Effector CD8-positive, alpha-beta T cell (primary cell): ENCODE data around the gene EZR.

Experiments
- DNase-seq: peaks from one replicate; lab custom pipeline; 2025; lab: John Stamatoyannopoulos, UW

The EZR gene

DNA sequence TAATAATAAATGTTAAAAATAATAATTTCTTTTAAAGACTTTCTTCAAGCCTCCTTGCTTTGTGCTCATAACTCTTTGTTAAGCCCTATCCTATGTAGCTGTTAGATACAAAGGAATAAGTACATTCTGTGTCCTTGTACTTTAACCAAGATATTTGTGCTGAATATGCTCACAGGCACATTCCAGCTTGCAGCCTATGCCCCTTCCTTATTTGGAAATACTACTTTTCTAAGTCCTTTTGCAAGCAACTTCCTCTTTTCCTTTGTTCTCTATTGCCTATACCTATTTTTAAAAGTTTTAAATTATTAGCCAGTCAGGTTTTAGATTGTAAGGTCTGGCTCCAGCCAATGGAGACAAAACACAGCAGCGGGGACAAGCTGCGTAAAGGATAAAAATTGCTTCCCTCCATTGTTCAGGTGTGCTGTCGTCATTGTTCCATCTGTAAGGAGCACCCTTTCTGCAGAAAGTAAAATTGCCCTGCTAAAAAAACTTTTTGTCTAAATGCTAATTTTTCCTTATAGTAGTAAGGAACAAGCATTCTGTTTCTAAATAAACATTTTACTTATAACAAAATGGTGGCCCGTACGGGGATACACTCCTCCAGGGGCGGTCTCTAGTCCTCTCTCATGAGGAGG lies 89.1 kb downstream of the EZR start:
- DNase-seq = no peak

DNA sequence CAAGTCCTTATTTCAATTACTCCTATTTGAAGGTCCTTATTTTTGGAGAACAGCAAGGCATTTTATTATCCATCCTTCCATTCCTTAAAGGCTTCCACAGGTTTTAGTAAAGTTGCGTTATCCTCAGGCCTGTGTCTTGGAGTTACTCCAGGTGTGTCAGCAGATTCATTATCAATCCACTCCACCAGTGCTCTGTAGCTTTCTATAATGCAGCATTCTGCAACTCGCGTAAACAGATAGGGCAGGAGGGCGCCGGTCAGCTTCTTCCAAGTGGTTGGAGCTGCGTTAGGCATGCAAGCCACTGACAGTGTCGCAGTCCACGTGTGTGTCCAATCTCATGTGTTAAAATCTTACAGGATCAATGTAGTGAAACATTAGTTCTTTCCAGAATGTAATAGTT lies 93.5 kb downstream of the EZR start:
- no peak for DNase-seq

DNA sequence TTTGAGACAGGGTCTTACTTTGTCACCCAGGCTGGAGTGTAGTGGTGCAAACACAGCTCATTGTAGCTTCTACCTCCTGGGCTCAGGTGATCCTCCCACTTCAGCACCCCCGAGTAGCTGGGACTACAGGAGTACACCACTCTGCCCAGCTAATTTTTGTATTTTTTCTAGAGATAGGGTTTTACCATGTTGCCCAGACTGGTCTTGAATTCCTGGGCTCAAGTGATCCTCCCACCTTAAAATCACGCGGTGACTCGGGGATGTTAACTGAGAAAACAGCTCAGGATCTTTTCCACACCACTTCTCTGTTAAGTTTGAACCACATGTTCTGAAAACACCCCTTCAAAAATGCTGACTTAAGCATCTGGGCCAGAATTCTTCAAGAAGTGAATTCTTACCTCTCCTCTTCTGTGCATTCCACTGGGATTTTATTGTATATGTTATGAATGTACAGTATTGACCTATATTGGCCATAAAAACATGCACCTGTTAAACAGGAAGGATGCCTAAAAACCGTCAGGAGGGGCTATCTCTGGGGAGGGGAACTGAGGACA lies 96.9 kb downstream of the EZR start:
- no peak for DNase-seq

DNA sequence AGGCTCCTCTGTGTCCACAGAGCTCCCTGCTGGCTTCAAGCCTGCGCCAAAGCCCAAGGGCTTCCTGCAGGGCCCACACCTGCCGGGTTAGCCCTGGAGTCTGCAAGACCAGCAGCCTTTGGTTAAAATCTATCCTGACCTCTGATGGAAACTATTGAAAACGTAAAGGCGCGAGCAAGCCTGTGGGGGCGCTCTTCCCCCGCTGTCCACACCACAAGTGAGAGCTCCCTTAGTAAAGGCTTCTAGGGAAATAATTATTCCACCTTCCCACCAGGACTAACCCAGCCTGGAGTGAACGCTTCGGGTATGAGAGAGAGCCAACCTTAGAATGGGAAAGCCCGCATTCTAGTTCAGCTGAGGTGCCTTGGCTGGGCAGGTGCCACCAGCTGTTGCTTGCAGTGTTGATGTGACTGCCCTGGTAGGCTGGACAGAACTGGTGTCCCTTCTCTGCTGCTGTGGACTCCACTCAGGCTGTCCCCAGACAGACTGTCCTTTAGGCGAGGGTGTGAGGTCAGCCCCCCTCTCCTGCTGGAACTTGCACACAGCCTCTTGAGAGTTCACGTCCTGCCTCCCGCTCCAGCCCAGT lies 100.6 kb downstream of the EZR start:
- no peak for DNase-seq

DNA sequence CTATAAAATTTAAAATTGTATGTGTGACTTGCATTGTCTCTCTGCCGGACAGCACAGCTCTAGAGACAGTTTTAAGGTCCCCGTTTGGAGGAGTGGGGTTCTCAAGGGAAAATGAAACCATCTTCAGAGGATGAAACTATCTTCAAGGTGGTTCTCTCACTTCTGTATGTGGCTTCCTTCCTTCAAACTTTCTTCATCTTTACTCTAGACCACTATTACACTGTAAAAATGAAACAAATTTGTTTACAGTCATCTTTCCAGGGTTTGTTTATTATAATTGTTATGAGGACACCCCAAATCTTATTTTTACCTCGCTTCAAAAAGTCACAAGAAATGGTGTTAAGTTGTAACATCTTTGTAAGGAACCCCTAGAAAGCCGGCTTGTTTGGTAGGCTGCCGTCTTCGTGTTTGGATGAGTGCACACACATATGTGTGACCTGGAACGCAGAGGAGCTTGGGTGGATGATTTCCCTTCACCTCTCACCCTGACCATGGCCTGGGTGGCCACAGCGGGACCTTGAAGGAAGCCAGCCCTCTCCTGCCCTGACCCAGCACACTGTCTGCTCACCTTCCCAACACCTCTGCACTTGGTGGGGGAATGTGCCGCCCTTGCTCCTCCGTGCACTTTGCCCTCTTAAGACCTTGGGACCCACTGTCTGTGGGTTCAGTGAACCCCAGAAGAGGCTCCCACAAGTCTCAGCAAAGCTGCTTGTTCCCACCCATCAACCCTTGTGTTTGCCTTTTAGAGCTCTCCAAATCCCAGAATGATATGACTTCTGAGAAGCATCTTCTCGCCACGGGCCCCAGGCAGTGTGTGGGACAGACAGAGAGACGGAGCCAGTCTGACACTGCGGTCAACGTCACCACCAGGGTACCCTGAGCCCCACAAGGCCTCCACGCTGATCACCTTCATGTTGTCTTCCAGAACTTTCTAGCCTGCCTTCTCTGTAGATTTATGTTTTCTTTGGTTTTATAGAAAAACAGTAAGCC lies 101.5 kb downstream of the EZR start:
- no peak for DNase-seq
